HepG2 (cell line): ENCODE data around the gene RPS28. TPM values are rescaled to one million over a fixed set of nuclear protein-coding genes. Genes with fewer than 3 reads are reported as not detected.

Experiments
- ATAC-seq: fragments of 200-7000 bp; cut with Tn5 transposase; 3 replicates; pipeline ENCODE4 v1.9.1; 2020; ENCODE audit warnings: mild to moderate bottlenecking, moderate library complexity
- BruUV-seq: library from RNA; stranded (reverse); fragments of 400-500 nt; replicated peaks from 2 replicates; lab custom pipeline; 2021; lab: Mats Ljungman, UMichigan
- CTCF ChIA-PET: fragments of 300-600 bp; formaldehyde crosslinking; extraction: SDS; loops from one replicate; lab custom pipeline; 2021; ENCODE audit warnings: low total read pairs, inconsistent platforms, low intra/inter-chr PET ratio; lab: Yijun Ruan, JAX
- POLR2A ChIA-PET: fragments of 350-600 bp; sonication (Branson Sonifier 250); formaldehyde crosslinking; loops from one replicate; lab custom pipeline; 2020; ENCODE audit warnings: antibody characterized with exemption, inconsistent platforms; lab: Yijun Ruan, JAX
- DNase-seq: peaks from one replicate; pipeline ENCODE4 v3.0.0-alpha.2; 2015; ENCODE audit warnings: low spot score
- FAIRE-seq: peaks from 3 replicates; lab custom pipeline; 2011; peaks lifted over from hg19 to GRCh38; lab: Jason Lieb, UNC
- H2AFZ ChIP-seq: one replicate; pipeline ENCODE4 v1.6.1; 2011; ENCODE audit warnings: low read length, inconsistent platforms
- H3K27ac ChIP-seq: fragments of 300-600 bp; 3 replicates; pipeline ENCODE4 v1.8.0; 2011; ENCODE audit warnings: mixed run types, mild to moderate bottlenecking, mixed read lengths, low read length, inconsistent platforms; ENCODE audit not compliant: insufficient read depth; ENCODE audit errors: extremely low read length
- H3K27me3 ChIP-seq, 2 experiments: fragments of 200-600 bp in 1 of 2; 2 replicates in 1 of 2; 3 replicates in 1 of 2; pipeline versions ENCODE4 v1.6.0 to v1.8.0; 2011; ENCODE audit warnings: low read length in 2 of 2, mild to moderate bottlenecking in 2 of 2, moderate library complexity in 2 of 2, inconsistent platforms in 1 of 2; ENCODE audit not compliant: insufficient read depth in 2 of 2, control insufficient read depth in 1 of 2
- H3K36me3 ChIP-seq, 2 experiments: fragments of 200-600 bp in 1 of 2; replicated peaks in 1 of 2; 2 replicates in 1 of 2; 3 replicates in 1 of 2; pipeline versions ENCODE4 v1.5.1 to v1.8.0; 2011; ENCODE audit warnings: low read length in 2 of 2, inconsistent platforms in 1 of 2; ENCODE audit not compliant: insufficient read depth in 2 of 2, control insufficient read depth in 1 of 2
- H3K4me1 ChIP-seq: 2 replicates; pipeline ENCODE4 v1.5.1; 2012; ENCODE audit warnings: low read length, inconsistent platforms; ENCODE audit not compliant: insufficient read depth
- H3K4me2 ChIP-seq: 2 replicates; pipeline ENCODE4 v1.6.0; 2011; ENCODE audit warnings: low read depth, low read length, inconsistent platforms
- H3K4me3 ChIP-seq, 3 experiments: fragments of 200-600 bp in 1 of 3; sonication (generic), shearing (Covaris generic) in 1 of 3; replicated peaks in 1 of 3; 2 replicates each; pipeline ENCODE4 v1.5.1; 2011 to 2016; ENCODE audit warnings: low read length in 3 of 3, inconsistent platforms in 2 of 3, low read depth in 2 of 3, mild to moderate bottlenecking in 2 of 3, control low read depth in 1 of 3, mixed read lengths in 1 of 3; ENCODE audit not compliant: insufficient read depth in 1 of 3
- H3K79me2 ChIP-seq: one replicate; pipeline ENCODE4 v1.6.1; 2011; ENCODE audit warnings: low read length, inconsistent platforms; ENCODE audit not compliant: insufficient read depth
- H3K9ac ChIP-seq: 2 replicates; pipeline ENCODE4 v1.6.0; 2011; ENCODE audit warnings: mild to moderate bottlenecking, low read depth, low read length, inconsistent platforms; ENCODE audit not compliant: insufficient read depth
- H3K9me3 ChIP-seq: 2 replicates; pipeline ENCODE4 v1.5.1; 2012; ENCODE audit warnings: mild to moderate bottlenecking, low read length
- H4K20me1 ChIP-seq: 2 replicates; pipeline ENCODE4 v1.6.0; 2011; ENCODE audit warnings: inconsistent platforms, mild to moderate bottlenecking, low read length, moderate library complexity; ENCODE audit not compliant: insufficient read depth
- ATRX ChIP-seq: sonication (generic); formaldehyde crosslinking; IDR thresholded peaks from 2 replicates; pipeline ENCODE4 v1.4.0; 2020; ENCODE audit warnings: missing genetic modification reagents, borderline replicate concordance
- FOXK2 ChIP-seq: fragments of 450-650 bp; IDR thresholded peaks from 2 replicates; pipeline ENCODE4 v1.6.1; 2016
- GFI1 ChIP-seq: sonication (generic); formaldehyde crosslinking; IDR thresholded peaks from 2 replicates; pipeline ENCODE4 v1.5.0; 2020; ENCODE audit warnings: missing genetic modification reagents, mild to moderate bottlenecking, borderline replicate concordance
- HNF4G ChIP-seq, 2 experiments: sonication (generic) in 1 of 2; formaldehyde crosslinking in 1 of 2; IDR thresholded peaks; 2 replicates each; pipeline versions ENCODE4 v1.4.0 to v1.6.1; 2011 to 2020; ENCODE audit warnings: borderline replicate concordance in 2 of 2, low read depth in 2 of 2, mild to moderate bottlenecking in 2 of 2, low read length in 1 of 2, missing genetic modification reagents in 1 of 2, moderate library complexity in 1 of 2
- IRF1 ChIP-seq: sonication (generic); formaldehyde crosslinking; IDR thresholded peaks from 2 replicates; pipeline ENCODE4 v1.4.0; 2020; ENCODE audit warnings: low read depth, mild to moderate bottlenecking, missing genetic modification reagents
- MIER2 ChIP-seq: IDR thresholded peaks from 2 replicates; pipeline ENCODE4 v1.6.1; 2016; ENCODE audit warnings: missing biosample characterization, missing genetic modification reagents
- PCBP1 ChIP-seq: fragments of 200-400 bp; formaldehyde crosslinking; IDR thresholded peaks from 2 replicates; pipeline ENCODE4 v1.6.1; 2017; ENCODE audit warnings: mild to moderate bottlenecking, low read depth, low read length, borderline replicate concordance
- SIN3B ChIP-seq: fragments of 150-350 bp; IDR thresholded peaks from 2 replicates; pipeline ENCODE4 v1.6.1; 2014; ENCODE audit warnings: low read length
- SMAD1 ChIP-seq: sonication (generic); formaldehyde crosslinking; IDR thresholded peaks from 2 replicates; pipeline ENCODE4 v1.4.0; 2020; ENCODE audit warnings: missing genetic modification reagents, low read depth, mild to moderate bottlenecking, borderline replicate concordance
- SNAI1 ChIP-seq: sonication (generic); formaldehyde crosslinking; IDR thresholded peaks from 2 replicates; pipeline ENCODE4 v1.5.0; 2020; ENCODE audit warnings: mild to moderate bottlenecking, missing genetic modification reagents, borderline replicate concordance
- ZNF552 ChIP-seq: sonication (generic); formaldehyde crosslinking; IDR thresholded peaks from 2 replicates; pipeline ENCODE4 v1.9.0; 2022; ENCODE audit warnings: missing genetic modification reagents, mild to moderate bottlenecking, borderline replicate concordance
- ZNF607 ChIP-seq: sonication (generic); formaldehyde crosslinking; IDR thresholded peaks from 2 replicates; pipeline ENCODE4 v1.5.1; 2020; ENCODE audit warnings: missing genetic modification reagents, mild to moderate bottlenecking, borderline replicate concordance
- ZNF7 ChIP-seq: IDR thresholded peaks from 2 replicates; pipeline ENCODE4 v1.6.1; 2016; ENCODE audit warnings: missing biosample characterization, missing genetic modification reagents
- ZNF792 ChIP-seq: IDR thresholded peaks from 2 replicates; pipeline ENCODE4 v1.6.1; 2016
- WGBS: methylation state at CpG from one replicate; pipeline ENCODE4 v1.1.6; 2017; ENCODE audit warnings: low lambda C conversion rate; 5-methylcytosine and 5-hydroxymethylcytosine counted together
- in situ Hi-C: cut with HindIII; loops from 2 replicates; pipeline ENCODE4 v1.10.0; 2017; ENCODE audit warnings: low pct_unique_long_range_greater_than_20kb; ENCODE audit not compliant: extremely low pct_ligation_motif_present
- intact Hi-C: fragments of 100-400 bp; cut with micrococcal nuclease; formaldehyde crosslinking; loops from one replicate; pipeline ENCODE4 v1.10.0; 2022; ENCODE audit not compliant: unreplicated experiment
- polyA plus RNA-seq, 8 experiments: library from polyadenylated mRNA; depleted of rRNA in 3 of 8; stranded (reverse) in 7 of 8; unstranded in 1 of 8; fragments of >200 nt; fragmentation: Illumina TruSeq in 4 of 8; extraction: Trizol in 4 of 8; gene quantifications; 2 replicates each; pipeline versions ENCODE4 v1.2.1 to v1.2.3, GENCODE V29; 2011 to 2016; ENCODE audit warnings: low read depth in 4 of 8, missing spikeins in 1 of 8, mixed read lengths in 1 of 8; ENCODE audit not compliant: insufficient read depth in 1 of 8
- total RNA-seq, 5 experiments: library from RNA; depleted of rRNA; stranded (reverse); fragments of >200 nt; fragmentation: Illumina TruSeq; extraction: Trizol; gene quantifications; 2 replicates each; pipeline ENCODE4 v1.2.3, GENCODE V29; 2016; ENCODE audit warnings: low read depth in 1 of 5
- TF ChIP-seq, protein P1 (sequence below): fragments of 450-650 bp; IDR thresholded peaks from 2 replicates; pipeline ENCODE4 v1.6.1; 2017
- TF ChIP-seq, protein P2 (sequence below): sonication (generic); formaldehyde crosslinking; conservative IDR thresholded peaks from 2 replicates; pipeline ENCODE4 v1.4.0; 2020; ENCODE audit warnings: missing genetic modification reagents

Gene RPS28
- total and polyA plus RNA-seq, 2 of the 13 experiments (the other 11 are each of a cell fraction or from before 2014, with no cell fraction given) = 281 to 545 TPM

- POLR2A ChIA-PET = interaction anchor here (1.0 to 1.5 kb wide), 2 partner anchors 9 to 61 kb away, joined by 3 read pairs; partner anchors contain the start of genes NDUFA7 and RPS28
- WGBS = 8% methylated on average over 3 of the region's 3 CpGs
- Histone ChIP-seq H3K4me1 (peaks cover 23% of the 10 kb centered on the region), H2AFZ (no peak overlapping the region), H3K79me2 (no peaks in the 10 kb centered on the region), H3K4me3 (no peak overlapping the region), H3K9ac (no peak overlapping the region), H3K27me3 (peaks cover 9 to 52% of the 10 kb centered on the region in 2 experiments), H3K36me3 (no peaks in the 10 kb centered on the region), H3K4me2 (no peak overlapping the region), H3K27ac (no peak overlapping the region), H4K20me1 (no peaks in the 10 kb centered on the region), H3K9me3 (no peaks in the 10 kb centered on the region)
- DNase-seq (no peak), ATAC-seq (no peak), FAIRE-seq (no peak)
- intact Hi-C loops (no loop called here), in situ Hi-C loops (no loop called here)
- no TSS peak for BruUV-seq
- CTCF ChIA-PET = no interaction called here
- no peak for TF ChIP-seq ZNF552 (CRISPR knock-in tag)
- no peak for TF ChIP-seq FOXK2
- no peak for TF ChIP-seq SIN3B
- no peak for TF ChIP-seq PCBP1
These were observed 8.7 kb downstream of the RPS28 start for GRCh38 chr19:8329996-8330395.

DNA sequence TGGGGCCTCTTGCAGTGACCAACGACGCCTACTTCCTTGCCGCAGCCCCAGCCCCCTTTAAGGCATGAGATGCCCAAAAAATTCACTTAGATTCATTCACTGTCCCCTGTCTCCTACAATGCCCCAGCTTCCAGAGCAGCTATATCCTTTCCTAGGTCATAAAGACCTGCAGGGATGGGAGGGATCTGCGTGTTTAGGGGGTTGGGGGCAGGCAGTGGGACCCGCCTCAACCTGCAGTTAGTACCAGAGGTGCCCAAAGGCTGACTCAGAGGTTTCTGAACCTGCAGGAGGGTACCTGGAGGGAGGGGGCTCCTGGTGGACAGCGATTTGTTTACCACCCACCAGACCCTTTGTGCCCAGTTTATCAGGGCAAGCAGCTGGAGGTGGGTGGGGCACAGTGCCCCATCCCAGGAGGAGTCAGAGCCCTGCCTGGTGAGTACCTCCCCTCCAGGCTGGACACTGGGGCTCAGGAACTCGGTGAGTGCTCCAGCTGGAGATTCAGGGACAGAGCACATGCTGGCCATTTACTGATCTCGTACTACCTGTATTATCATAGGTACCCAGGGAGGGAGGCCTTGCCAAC, 10.1 kb downstream of the RPS28 start:
- no TSS peak for BruUV-seq
- Histone ChIP-seq H3K9ac (no peak overlapping the region), H2AFZ (no peak overlapping the region), H3K27me3 (peaks cover 11 to 64% of the 10 kb centered on the region in 2 experiments), H3K9me3 (no peaks in the 10 kb centered on the region), H3K27ac (no peak overlapping the region), H3K4me2 (no peak overlapping the region), H3K79me2 (no peaks in the 10 kb centered on the region), H3K4me3 (no peak overlapping the region), H4K20me1 (no peaks in the 10 kb centered on the region), H3K4me1 (peaks cover 28% of the 10 kb centered on the region), H3K36me3 (no peaks in the 10 kb centered on the region)
- POLR2A ChIA-PET = interaction anchor here (1.5 kb wide), 1 partner anchor 59 kb away, joined by 3 read pairs; no protein-coding TSS in a partner anchor
- DNase-seq (no peak), FAIRE-seq (no peak), ATAC-seq (no peak)
- CTCF ChIA-PET = no interaction called here
- WGBS = 52% methylated on average over 8 of the region's 8 CpGs
- intact Hi-C loops = no loop called here
- in situ Hi-C loops = no loop called here
- no peak for TF ChIP-seq ATRX (CRISPR knock-in tag)
- TF ChIP-seq, protein P1, sequence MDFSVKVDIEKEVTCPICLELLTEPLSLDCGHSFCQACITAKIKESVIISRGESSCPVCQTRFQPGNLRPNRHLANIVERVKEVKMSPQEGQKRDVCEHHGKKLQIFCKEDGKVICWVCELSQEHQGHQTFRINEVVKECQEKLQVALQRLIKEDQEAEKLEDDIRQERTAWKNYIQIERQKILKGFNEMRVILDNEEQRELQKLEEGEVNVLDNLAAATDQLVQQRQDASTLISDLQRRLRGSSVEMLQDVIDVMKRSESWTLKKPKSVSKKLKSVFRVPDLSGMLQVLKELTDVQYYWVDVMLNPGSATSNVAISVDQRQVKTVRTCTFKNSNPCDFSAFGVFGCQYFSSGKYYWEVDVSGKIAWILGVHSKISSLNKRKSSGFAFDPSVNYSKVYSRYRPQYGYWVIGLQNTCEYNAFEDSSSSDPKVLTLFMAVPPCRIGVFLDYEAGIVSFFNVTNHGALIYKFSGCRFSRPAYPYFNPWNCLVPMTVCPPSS = no peak
- no peak for TF ChIP-seq IRF1 (CRISPR knock-in tag)
- TF ChIP-seq HNF4G (IDR thresholded peaks at IDR 0.05; ENCODE audit: borderline replicate concordance, low read depth, low read length) = no peak
- no peak for TF ChIP-seq HNF4G (CRISPR knock-in tag; IDR thresholded peaks at IDR 0.05; ENCODE audit: borderline replicate concordance, low read depth)
- TF ChIP-seq ZNF792 = no peak
- TF ChIP-seq ZNF607 (CRISPR knock-in tag) = no peak
- TF ChIP-seq, protein P2, sequence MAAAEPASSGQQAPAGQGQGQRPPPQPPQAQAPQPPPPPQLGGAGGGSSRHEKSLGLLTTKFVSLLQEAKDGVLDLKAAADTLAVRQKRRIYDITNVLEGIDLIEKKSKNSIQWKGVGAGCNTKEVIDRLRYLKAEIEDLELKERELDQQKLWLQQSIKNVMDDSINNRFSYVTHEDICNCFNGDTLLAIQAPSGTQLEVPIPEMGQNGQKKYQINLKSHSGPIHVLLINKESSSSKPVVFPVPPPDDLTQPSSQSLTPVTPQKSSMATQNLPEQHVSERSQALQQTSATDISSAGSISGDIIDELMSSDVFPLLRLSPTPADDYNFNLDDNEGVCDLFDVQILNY (CRISPR knock-in tag) = no peak
- TF ChIP-seq SMAD1 = no peak
- TF ChIP-seq ZNF7 (CRISPR knock-in tag) = no peak
- no peak for TF ChIP-seq MIER2 (CRISPR knock-in tag)
- TF ChIP-seq GFI1 (CRISPR knock-in tag) = no peak
- no peak for TF ChIP-seq SNAI1 (CRISPR knock-in tag)
